K562 treated with DMSO at 1 percent for 4 hours (cell line): ENCODE data around the gene UGT1A3. TPM values are rescaled to one million over a fixed set of nuclear protein-coding genes. Genes with fewer than 3 reads are reported as not detected.

Source experiments
- total RNA-seq: library from RNA; unstranded; fragments of 300-600 nt; gene quantifications from 2 replicates; pipeline ENCODE4 v1.2.3, GENCODE V29; 2022; ENCODE audit not compliant: insufficient read depth

The UGT1A3 gene
- not detected in 2 replicates for total RNA-seq

DNA sequence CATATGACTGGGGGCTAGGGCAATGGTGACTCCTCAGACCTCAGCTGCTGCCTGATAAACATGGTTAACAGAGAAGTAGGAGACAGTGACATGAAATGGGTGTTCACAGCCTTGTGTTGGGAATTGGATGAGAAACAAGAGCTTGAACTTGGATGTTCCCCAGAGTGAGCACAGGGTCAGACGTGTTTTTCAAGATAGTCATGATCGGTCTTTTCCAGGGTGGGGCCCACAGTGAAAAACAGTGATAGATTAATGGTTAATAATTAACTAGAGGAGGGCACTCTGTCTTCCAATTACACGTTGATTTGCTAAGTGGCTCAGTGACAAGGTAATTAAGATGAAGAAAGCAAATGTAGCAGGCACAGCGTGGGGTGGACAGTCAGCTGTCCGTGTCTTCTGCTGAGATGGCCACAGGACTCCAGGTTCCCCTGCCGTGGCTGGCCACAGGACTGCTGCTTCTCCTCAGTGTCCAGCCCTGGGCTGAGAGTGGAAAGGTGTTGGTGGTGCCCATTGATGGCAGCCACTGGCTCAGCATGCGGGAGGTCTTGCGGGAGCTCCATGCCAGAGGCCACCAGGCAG is at the start of gene UGT1A3:
Gene UGT1A3 (plus strand): TSS at position 320 of the 579 bp plus-strand sequence. CDS start 85 bp downstream, at position 405.

DNA sequence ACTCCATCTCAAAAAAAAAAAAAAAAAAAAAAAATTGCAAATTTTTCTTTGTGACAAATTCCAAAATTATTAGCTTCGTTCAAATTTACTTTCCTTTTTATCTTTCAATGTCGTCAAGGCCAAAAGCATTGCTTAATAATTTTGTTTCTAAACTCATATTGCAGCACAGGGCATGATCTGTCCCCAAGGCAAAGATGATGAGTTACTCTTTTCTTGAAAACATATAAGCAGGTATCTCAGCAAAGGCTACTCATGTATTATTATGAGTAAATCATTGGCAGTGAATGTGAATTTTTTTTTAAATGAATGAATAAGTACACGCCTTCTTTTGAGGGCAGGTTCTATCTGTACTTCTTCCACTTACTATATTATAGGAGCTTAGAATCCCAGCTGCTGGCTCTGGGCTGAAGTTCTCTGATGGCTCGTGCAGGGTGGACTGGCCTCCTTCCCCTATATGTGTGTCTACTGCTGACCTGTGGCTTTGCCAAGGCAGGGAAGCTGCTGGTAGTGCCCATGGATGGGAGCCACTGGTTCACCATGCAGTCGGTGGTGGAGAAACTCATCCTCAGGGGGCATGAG is 47.2 kb upstream of the UGT1A3 start, which contains the start of gene UGT1A7:
Gene UGT1A7 (plus strand): TSS at position 381 of the 579 bp plus-strand sequence. CDS start 37 bp downstream, at position 418.

DNA sequence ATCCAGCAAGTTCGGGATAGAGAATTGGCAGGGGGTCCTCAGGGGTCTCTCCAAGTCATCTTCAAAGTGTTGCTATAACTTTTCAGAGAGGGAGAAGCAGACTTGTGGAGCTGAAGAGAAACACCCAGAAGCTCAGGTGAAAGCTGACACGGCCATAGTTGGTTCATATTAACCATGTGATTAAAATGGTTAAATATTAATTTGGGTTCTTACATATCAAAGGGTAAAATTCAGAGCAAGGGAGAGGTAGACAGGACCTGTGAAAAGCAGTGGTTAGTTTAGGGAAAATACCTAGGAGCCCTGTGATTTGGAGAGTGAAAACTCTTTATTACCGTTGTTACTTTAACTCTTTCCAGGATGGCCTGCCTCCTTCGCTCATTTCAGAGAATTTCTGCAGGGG is 36.2 kb upstream of the UGT1A3 start, which contains the start of gene UGT1A6:
Gene UGT1A6 (plus strand): TSS at position 243 of the 400 bp plus-strand sequence. CDS start 115 bp downstream, at position 358.

DNA sequence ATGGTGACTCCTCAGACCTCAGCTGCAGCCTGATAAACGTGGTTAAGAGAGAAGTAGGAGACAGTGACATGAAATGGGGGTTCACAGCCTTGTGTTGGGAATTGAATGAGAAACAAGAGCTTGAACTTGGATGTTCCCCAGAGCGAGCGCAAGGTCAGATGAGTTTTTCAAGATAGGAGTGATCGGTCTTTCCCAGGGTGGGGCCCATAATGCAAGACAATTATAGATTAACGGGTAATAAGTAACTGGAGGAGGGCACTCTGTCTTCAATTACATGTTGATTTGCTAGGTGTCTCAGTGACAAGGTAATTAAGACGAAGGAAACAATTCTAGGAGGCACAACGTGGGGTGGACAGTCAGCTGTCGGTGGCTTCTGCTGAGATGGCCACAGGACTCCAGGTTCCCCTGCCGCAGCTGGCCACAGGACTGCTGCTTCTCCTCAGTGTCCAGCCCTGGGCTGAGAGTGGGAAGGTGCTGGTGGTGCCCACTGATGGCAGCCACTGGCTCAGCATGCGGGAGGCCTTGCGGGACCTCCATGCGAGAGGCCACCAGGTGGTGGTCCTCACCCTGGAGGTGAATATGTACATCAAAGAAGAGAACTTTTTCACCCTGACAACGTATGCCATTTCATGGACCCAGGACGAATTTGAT is 16.1 kb upstream of the UGT1A3 start, which contains the start of gene UGT1A5:
Gene UGT1A5 (plus strand): TSS at position 297 of the 651 bp plus-strand sequence. CDS start 85 bp downstream, at position 382.

GRCh38 chr2:233718552-233718951 is 10.3 kb upstream of the UGT1A3 start, which contains the start of gene UGT1A4:
TSS of gene UGT1A4 (plus strand) at chr2:233718736. CDS start at chr2:233718821, 85 bp downstream.

GRCh38 chr2:233760043-233760442 is 31.2 kb downstream of the UGT1A3 start, which contains the start of gene UGT1A1:
TSS of gene UGT1A1 (plus strand) at chr2:233760270. CDS start at chr2:233760288, 18 bp downstream.

DNA sequence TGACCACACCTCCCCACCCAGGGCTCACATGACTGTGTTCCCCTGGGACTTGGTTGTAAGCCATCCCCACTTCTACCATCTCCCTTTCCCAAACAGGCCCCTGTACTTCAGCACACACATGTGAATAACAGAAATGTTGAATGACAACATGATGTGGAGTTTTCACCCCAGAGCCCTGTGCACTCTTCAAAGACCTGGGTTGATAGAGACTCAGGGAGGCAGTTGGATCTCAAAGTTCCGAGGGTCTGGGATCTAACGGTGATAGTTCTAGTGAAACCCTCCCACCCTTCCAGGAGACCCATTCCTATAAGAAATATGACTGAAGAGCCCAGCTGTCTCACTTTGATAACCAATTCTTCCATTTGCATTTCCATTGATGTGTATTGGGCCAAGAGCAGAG is 49.2 kb downstream of the UGT1A3 start, which contains the start of gene MROH2A:
Gene MROH2A (plus strand): TSS at position 301 of the 400 bp plus-strand sequence. CDS start 1,029 bp downstream, outside the sequence.

Other genes with a start within 250 kb of the UGT1A3 start
- 10.1 and 10.3 TPM in 2 replicates for gene USP40, start 162.3 kb upstream of the UGT1A3 start, total RNA-seq
- gene UGT1A8, start 111.4 kb upstream of the UGT1A3 start, total RNA-seq, result not detected in 2 replicates
- not detected in 2 replicates for gene UGT1A10, start 92.6 kb upstream of the UGT1A3 start, total RNA-seq
- gene UGT1A9, start 57.1 kb upstream of the UGT1A3 start, total RNA-seq, result not detected in 2 replicates
- gene UGT1A7, start 47.1 kb upstream of the UGT1A3 start, total RNA-seq, result not detected in 2 replicates
- gene UGT1A6, start 36.2 kb upstream of the UGT1A3 start, total RNA-seq, result not detected in 2 replicates
- gene UGT1A5, start 16.1 kb upstream of the UGT1A3 start, total RNA-seq, result not detected in 2 replicates
- gene UGT1A4, start 10.3 kb upstream of the UGT1A3 start, total RNA-seq, result not detected in 2 replicates
- not detected in 2 replicates for gene UGT1A1, start 31.2 kb downstream of the UGT1A3 start, total RNA-seq
- not detected in 2 replicates for gene MROH2A, start 49.3 kb downstream of the UGT1A3 start, total RNA-seq
- 18.1 and 25.3 TPM in 2 replicates for gene HJURP, start 125.5 kb downstream of the UGT1A3 start, total RNA-seq
- not detected in 2 replicates for gene TRPM8, start 188.3 kb downstream of the UGT1A3 start, total RNA-seq